ENCODE measurements around the gene KLHL8. TPM values are rescaled to one million over a fixed set of nuclear protein-coding genes. Genes with fewer than 3 reads are reported as not detected.
"Not testable (repeated sequence)": the region's sequence is repeated elsewhere in the genome, so short reads cannot be mapped to it uniquely, and the experiment has no call there.

Gene KLHL8
- total and polyA plus RNA-seq, 4 donors = 4.2 to 11.4 (median 8.5) TPM

- Histone ChIP-seq H3K4me3 (ENCODE audit: low read length in 2 of 2) (peak overlapping the region; percentile 70 to 89), H3K27ac (ENCODE audit: low read depth in 1 of 2, low read length in 2 of 2) (peak overlapping the region; percentile 38 to 73), H3K27me3 (ENCODE audit: control insufficient read depth in 1 of 2, insufficient read depth in 2 of 2, low read length in 1 of 2) (no peaks in the 10 kb centered on the region), H3K36me3 (ENCODE audit: control insufficient read depth in 1 of 2, insufficient read depth in 2 of 2, low read length in 1 of 2) (no peaks in the 10 kb centered on the region), H3K4me1 (ENCODE audit: control insufficient read depth in 1 of 2, insufficient read depth in 2 of 2, low read length in 2 of 2) (no peaks in the 10 kb centered on the region), H3K9me3 (ENCODE audit: control insufficient read depth, low read length) (no peaks in the 10 kb centered on the region)
- DNase-seq = peak; percentile 67 to 84
- 0% methylated on average over 22 to 40 of the region's 40 CpGs for WGBS, 2 donors
- peak; percentile 71 for ATAC-seq (ENCODE audit: low FRiP score)
- intact Hi-C loops (cut with DNase I) = loop anchor here in 1 of 2 donors (10.0 kb wide), 1 partner anchor 725 kb away; no protein-coding TSS in a partner anchor
These were observed 755 bp downstream of the KLHL8 start for GRCh38 chr4:87219632-87220093.

DNA sequence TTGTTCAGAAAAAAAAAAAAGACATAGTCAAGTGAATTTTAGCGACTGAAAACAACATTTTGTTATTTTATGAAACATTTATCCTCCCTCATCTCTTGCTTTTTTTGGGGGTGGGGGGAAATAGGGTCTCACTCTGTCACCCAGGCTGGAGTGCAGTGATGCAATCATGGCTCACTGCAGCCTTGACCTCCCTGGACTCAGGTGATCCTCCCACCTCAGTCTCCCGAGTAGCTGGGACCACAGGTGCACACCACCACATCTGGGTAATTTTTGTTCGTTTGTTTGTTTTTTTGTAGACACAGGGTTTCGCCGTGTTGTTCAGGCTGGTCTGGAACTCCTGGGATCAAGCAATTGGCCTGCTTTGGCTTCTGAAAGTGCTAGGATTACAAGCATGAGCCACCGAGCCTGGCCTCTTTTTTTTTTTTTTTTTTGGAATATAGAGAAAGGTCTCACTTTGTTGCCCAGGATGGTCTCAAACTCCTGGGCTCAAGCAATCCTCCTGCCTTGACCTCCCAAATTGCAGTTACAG lies 3.1 kb downstream of the KLHL8 start:
- DNase-seq; intact Hi-C loops (cut with DNase I); ATAC-seq (ENCODE audit: low FRiP score); H3K27ac ChIP-seq (ENCODE audit: low read depth in 1 of 2, low read length in 2 of 2); H3K4me1 ChIP-seq (ENCODE audit: control insufficient read depth in 1 of 2, insufficient read depth in 2 of 2, low read length in 2 of 2); H3K4me3 ChIP-seq (ENCODE audit: low read length in 2 of 2); H3K27me3 ChIP-seq (ENCODE audit: control insufficient read depth in 1 of 2, insufficient read depth in 2 of 2, low read length in 1 of 2); H3K36me3 ChIP-seq (ENCODE audit: control insufficient read depth in 1 of 2, insufficient read depth in 2 of 2, low read length in 1 of 2); H3K9me3 ChIP-seq (ENCODE audit: control insufficient read depth, low read length): not testable (repeated sequence)
- WGBS, 2 donors = 88% methylated on average over 6 of the region's 6 CpGs

DNA sequence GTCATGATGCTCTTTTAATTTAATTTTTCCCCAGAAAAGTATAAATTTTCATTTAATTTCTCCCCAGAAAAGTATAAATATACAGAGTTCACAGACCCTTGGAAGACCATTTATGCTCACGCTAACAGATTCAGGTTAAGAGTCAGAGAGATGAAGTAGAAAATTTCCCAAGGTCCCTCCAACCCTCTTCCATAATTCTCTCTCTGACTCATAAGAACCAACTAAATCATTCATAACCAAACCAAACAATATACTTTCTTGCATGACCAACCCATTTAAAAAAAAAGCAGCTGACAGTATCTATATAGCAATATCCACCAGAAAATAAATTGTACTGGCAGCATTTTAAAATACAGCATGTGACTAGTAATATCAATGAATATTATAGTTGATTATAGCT lies 3.9 kb downstream of the KLHL8 start:
- H3K27ac ChIP-seq (ENCODE audit: low read depth in 1 of 2, low read length in 2 of 2) = no peak overlapping the region
- H3K27me3 ChIP-seq (ENCODE audit: control insufficient read depth in 1 of 2, insufficient read depth in 2 of 2, low read length in 1 of 2) = no peaks in the 10 kb centered on the region
- no peak overlapping the region for H3K4me3 ChIP-seq (ENCODE audit: low read length in 2 of 2)
- H3K9me3 ChIP-seq (ENCODE audit: control insufficient read depth, low read length) = no peaks in the 10 kb centered on the region
- intact Hi-C loops (cut with DNase I) = no loop called here
- DNase-seq = no peak
- H3K4me1 ChIP-seq (ENCODE audit: control insufficient read depth in 1 of 2, insufficient read depth in 2 of 2, low read length in 2 of 2) = no peaks in the 10 kb centered on the region
- no peaks in the 10 kb centered on the region for H3K36me3 ChIP-seq (ENCODE audit: control insufficient read depth in 1 of 2, insufficient read depth in 2 of 2, low read length in 1 of 2)
- ATAC-seq (ENCODE audit: low FRiP score) = no peak
- 93 to 100% methylated on average over 1 of the region's 1 CpG for WGBS, 2 donors

GRCh38 chr4:87213421-87214075 lies 6.9 kb downstream of the KLHL8 start:
- intact Hi-C loops (cut with DNase I) = no loop called here
- Histone ChIP-seq H3K4me1 (ENCODE audit: control insufficient read depth in 1 of 2, insufficient read depth in 2 of 2, low read length in 2 of 2) (no peaks in the 10 kb centered on the region), H3K27me3 (ENCODE audit: control insufficient read depth in 1 of 2, insufficient read depth in 2 of 2, low read length in 1 of 2) (no peaks in the 10 kb centered on the region), H3K36me3 (ENCODE audit: control insufficient read depth in 1 of 2, insufficient read depth in 2 of 2, low read length in 1 of 2) (no peaks in the 10 kb centered on the region), H3K9me3 (ENCODE audit: control insufficient read depth, low read length) (no peaks in the 10 kb centered on the region), H3K27ac (ENCODE audit: low read depth in 1 of 2, low read length in 2 of 2) (no peak overlapping the region), H3K4me3 (ENCODE audit: low read length in 2 of 2) (no peak overlapping the region)
- ATAC-seq (ENCODE audit: low FRiP score) (no peak), DNase-seq (no peak)
- 92 to 94% methylated on average over 5 of the region's 5 CpGs for WGBS, 2 donors

DNA sequence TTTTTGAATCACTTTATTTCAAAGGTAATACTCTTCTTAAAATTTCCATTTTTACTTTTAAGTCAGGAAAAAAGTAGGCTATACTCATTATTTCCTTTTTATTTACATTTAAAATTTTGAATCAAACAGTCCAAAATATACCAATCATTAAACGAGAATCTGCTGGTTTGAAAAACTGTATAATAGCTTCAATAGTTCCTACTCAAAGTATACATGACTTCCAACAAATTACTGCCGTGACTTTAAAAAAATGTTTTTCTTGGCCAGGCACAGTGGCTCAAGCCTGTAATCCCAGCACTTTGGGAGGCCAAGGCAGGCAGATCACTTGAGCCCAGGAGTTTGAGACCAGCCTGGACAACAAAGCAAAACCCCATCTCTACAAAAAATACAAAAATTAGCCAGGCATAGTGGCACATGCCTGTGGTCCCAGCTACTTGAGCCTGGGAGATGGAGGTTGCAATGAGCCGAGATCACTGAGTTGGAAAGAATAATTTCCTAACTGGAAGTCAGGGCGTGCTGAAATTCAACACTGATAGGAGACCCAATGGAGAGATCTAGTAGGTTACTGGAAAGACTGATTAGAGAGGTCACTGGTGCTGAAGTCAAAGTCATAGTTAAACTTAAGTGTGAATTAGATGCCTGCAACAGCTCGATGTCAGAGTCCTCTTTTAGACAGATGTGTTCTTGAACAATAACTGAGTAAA lies 9.0 kb downstream of the KLHL8 start:
- no peak overlapping the region for H3K4me3 ChIP-seq (ENCODE audit: low read length in 2 of 2)
- intact Hi-C loops (cut with DNase I) = no loop called here
- no peaks in the 10 kb centered on the region for H3K9me3 ChIP-seq (ENCODE audit: control insufficient read depth, low read length)
- no peaks in the 10 kb centered on the region for H3K27me3 ChIP-seq (ENCODE audit: control insufficient read depth in 1 of 2, insufficient read depth in 2 of 2, low read length in 1 of 2)
- H3K36me3 ChIP-seq (ENCODE audit: control insufficient read depth in 1 of 2, insufficient read depth in 2 of 2, low read length in 1 of 2) = no peaks in the 10 kb centered on the region
- no peaks in the 10 kb centered on the region for H3K4me1 ChIP-seq (ENCODE audit: control insufficient read depth in 1 of 2, insufficient read depth in 2 of 2, low read length in 2 of 2)
- WGBS, 2 donors = 25 to 37% methylated on average over 5 of the region's 5 CpGs
- H3K27ac ChIP-seq (ENCODE audit: low read depth in 1 of 2, low read length in 2 of 2) = no peak overlapping the region
- no peak for DNase-seq
- no peak for ATAC-seq (ENCODE audit: low FRiP score)

- ATAC-seq (ENCODE audit: low FRiP score) = no peak
- no peaks in the 10 kb centered on the region for H3K27me3 ChIP-seq (ENCODE audit: control insufficient read depth in 1 of 2, insufficient read depth in 2 of 2, low read length in 1 of 2)
- no peaks in the 10 kb centered on the region for H3K36me3 ChIP-seq (ENCODE audit: control insufficient read depth in 1 of 2, insufficient read depth in 2 of 2, low read length in 1 of 2)
- H3K27ac ChIP-seq (ENCODE audit: low read depth in 1 of 2, low read length in 2 of 2) = no peak overlapping the region
- H3K9me3 ChIP-seq (ENCODE audit: control insufficient read depth, low read length) = no peaks in the 10 kb centered on the region
- no peak overlapping the region for H3K4me3 ChIP-seq (ENCODE audit: low read length in 2 of 2)
- H3K4me1 ChIP-seq (ENCODE audit: control insufficient read depth in 1 of 2, insufficient read depth in 2 of 2, low read length in 2 of 2) = no peaks in the 10 kb centered on the region
- peak in 1 of 2 donors; percentile 80 for DNase-seq
- intact Hi-C loops (cut with DNase I) = no loop called here
- WGBS, 2 donors = 80 to 83% methylated on average over 6 of the region's 6 CpGs
These were observed 10.7 kb downstream of the KLHL8 start for GRCh38 chr4:87209696-87210095.

- H3K27me3 ChIP-seq (ENCODE audit: control insufficient read depth in 1 of 2, insufficient read depth in 2 of 2, low read length in 1 of 2) = no peaks in the 10 kb centered on the region
- intact Hi-C loops (cut with DNase I) = no loop called here
- H3K36me3 ChIP-seq (ENCODE audit: control insufficient read depth in 1 of 2, insufficient read depth in 2 of 2, low read length in 1 of 2) = no peaks in the 10 kb centered on the region
- no peaks in the 10 kb centered on the region for H3K4me1 ChIP-seq (ENCODE audit: control insufficient read depth in 1 of 2, insufficient read depth in 2 of 2, low read length in 2 of 2)
- no peak for ATAC-seq (ENCODE audit: low FRiP score)
- WGBS, 2 donors = 90 to 96% methylated on average over 3 of the region's 3 CpGs
- H3K4me3 ChIP-seq (ENCODE audit: low read length in 2 of 2) = no peak overlapping the region
- no peaks in the 10 kb centered on the region for H3K9me3 ChIP-seq (ENCODE audit: control insufficient read depth, low read length)
- no peak for DNase-seq
- no peak overlapping the region for H3K27ac ChIP-seq (ENCODE audit: low read depth in 1 of 2, low read length in 2 of 2)
These were observed 11.2 kb downstream of the KLHL8 start for GRCh38 chr4:87209182-87209581.

GRCh38 chr4:87204559-87204958 lies 15.9 kb downstream of the KLHL8 start:
- Histone ChIP-seq H3K36me3 (ENCODE audit: control insufficient read depth in 1 of 2, insufficient read depth in 2 of 2, low read length in 1 of 2) (no peaks in the 10 kb centered on the region), H3K9me3 (ENCODE audit: control insufficient read depth, low read length) (no peaks in the 10 kb centered on the region), H3K27me3 (ENCODE audit: control insufficient read depth in 1 of 2, insufficient read depth in 2 of 2, low read length in 1 of 2) (no peaks in the 10 kb centered on the region), H3K4me3 (ENCODE audit: low read length in 2 of 2) (no peak overlapping the region), H3K4me1 (ENCODE audit: control insufficient read depth in 1 of 2, insufficient read depth in 2 of 2, low read length in 2 of 2) (no peaks in the 10 kb centered on the region), H3K27ac (ENCODE audit: low read depth in 1 of 2, low read length in 2 of 2) (no peak overlapping the region)
- intact Hi-C loops (cut with DNase I) = no loop called here
- no peak for DNase-seq
- no peak for ATAC-seq (ENCODE audit: low FRiP score)
- WGBS, 2 donors = 89 to 98% methylated on average over 1 of the region's 1 CpG

DNA sequence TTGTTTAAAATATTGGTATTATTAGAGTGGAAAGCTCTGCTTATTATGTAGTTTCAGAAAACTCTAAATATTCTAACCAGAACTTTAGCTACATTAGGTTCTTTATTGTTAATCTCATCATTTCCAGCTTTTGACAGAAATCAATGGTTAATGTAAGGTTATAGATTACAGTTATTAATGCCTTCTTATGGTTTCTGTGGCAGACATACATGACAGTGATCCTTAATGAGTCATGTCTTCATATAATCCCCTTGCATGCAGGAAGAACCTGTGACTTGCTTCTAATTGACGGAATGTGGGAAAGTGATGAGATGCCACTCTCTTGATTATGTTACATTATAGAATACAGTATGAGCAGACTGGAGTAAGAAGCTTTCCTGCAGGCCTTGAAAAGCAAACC lies 23.5 kb downstream of the KLHL8 start:
- intact Hi-C loops (cut with DNase I) = no loop called here
- Histone ChIP-seq H3K4me1 (ENCODE audit: control insufficient read depth in 1 of 2, insufficient read depth in 2 of 2, low read length in 2 of 2) (no peaks in the 10 kb centered on the region), H3K27ac (ENCODE audit: low read depth in 1 of 2, low read length in 2 of 2) (no peak overlapping the region), H3K27me3 (ENCODE audit: control insufficient read depth in 1 of 2, insufficient read depth in 2 of 2, low read length in 1 of 2) (no peaks in the 10 kb centered on the region), H3K36me3 (ENCODE audit: control insufficient read depth in 1 of 2, insufficient read depth in 2 of 2, low read length in 1 of 2) (no peaks in the 10 kb centered on the region), H3K4me3 (ENCODE audit: low read length in 2 of 2) (no peak overlapping the region), H3K9me3 (ENCODE audit: control insufficient read depth, low read length) (no peaks in the 10 kb centered on the region)
- DNase-seq = no peak
- 96 to 100% methylated on average over 1 of the region's 1 CpG for WGBS, 2 donors
- no peak for ATAC-seq (ENCODE audit: low FRiP score)

Data from aorta (tissue), 5 donors.